RPMI8226 (cell line): ENCODE data around the gene UBA7.

Experiments
- DNase-seq: peaks from one replicate; pipeline ENCODE4 v3.0.0-alpha.2; 2015

The UBA7 gene

DNA sequence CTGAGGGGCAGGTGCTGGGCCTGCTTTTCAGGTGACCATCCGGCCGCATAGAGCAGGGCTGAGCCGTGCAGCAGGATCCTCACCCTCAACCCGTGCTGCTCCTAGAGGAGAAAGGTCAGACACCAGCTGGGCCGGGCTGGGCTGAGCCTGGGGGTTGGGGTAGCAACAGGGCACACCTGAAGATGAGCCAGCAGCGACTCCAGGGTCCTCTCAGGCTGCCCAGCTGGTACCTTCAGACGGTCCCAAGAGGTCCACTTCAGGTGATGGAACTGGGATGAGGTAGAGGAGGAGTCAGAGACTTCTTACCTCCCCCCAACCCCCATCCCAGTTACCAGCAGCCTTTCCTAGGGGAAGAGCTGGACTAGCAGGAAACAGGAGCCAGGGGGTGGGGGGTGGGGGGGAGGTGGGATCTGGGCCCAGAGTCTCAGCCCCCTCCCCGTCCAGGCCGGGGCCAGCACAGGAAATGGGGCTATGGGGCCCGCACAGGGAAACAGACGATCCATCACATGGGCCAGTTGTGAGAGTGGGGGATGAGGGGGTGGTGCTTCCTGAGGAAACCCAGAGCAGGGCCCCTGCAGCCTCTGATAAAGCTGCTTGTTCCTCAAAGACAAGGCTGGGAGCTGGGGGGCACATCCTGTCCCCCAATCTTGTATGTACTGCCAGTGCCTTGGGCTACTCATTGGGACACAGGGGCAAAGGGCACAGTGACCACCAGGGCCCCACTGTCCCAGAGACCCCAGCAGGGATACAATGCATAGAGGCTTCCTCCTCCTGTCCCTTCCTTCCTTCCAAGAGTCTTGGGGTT lies 7.7 kb downstream of the UBA7 start:
- no peak for DNase-seq

DNA sequence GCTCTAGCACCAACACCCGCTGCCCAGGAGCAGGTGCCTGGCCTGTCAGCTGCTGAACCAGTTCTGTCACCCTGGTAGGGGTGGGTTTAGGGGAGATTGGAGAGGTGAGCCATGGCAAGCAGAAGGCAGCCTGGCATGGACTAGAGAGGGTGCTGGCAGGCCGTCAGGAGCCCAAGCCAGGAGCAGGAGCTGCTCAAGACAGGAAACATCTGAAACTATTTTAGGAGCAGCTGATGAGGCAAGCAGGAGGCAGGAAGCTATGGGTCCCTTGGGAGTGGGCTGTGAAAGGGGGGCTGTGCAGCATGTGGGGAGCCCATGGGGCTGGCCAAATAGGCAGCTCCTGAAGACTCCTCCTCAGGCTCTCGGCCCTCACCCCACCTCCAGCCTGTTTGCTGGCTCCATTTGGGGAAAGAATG lies 8.4 kb downstream of the UBA7 start:
- DNase-seq = peak; percentile 75

DNA sequence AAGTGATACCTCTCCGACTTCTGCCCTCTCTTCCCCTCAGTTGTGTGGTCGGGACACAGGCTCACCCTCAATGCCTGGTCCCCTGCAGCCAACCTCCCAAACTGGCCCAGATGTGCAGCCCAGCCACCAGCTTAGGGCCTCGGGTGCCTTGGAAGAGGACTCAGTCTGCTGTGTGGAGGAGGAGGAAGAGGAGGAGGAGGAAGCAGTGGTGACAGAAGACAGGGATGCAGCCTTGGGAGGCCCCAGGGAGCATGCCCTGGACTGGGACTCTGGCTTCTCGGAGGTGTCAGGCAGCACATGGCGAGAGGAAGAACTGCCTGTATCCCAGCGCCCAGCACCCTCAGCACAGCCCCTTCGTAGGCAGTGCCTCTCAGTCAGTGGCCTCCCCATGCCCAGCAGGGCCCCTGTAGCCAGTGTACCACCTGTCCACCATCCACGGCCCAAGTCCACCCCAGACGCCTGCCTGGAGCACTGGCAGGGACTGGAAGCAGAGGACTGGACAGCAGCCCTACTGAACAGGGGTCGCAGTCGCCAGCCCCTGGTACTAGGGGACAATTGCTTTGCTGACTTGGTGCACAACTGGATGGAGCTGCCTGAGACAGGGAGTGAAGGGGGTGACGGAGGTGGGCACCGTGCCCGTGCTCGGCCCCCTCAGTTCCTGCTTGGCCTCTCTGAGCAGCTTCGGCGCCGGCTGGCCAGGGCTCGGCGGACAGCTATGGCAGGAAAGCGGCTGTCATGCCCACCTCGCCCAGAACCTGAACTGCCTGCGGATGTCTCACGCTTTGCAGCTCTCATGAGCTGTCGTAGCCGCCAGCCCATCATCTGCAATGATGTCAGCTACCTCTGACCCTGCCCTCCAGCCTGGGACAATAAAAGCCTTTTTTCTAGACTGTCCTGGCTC lies 9.4 kb downstream of the UBA7 start:
- DNase-seq = no peak

DNA sequence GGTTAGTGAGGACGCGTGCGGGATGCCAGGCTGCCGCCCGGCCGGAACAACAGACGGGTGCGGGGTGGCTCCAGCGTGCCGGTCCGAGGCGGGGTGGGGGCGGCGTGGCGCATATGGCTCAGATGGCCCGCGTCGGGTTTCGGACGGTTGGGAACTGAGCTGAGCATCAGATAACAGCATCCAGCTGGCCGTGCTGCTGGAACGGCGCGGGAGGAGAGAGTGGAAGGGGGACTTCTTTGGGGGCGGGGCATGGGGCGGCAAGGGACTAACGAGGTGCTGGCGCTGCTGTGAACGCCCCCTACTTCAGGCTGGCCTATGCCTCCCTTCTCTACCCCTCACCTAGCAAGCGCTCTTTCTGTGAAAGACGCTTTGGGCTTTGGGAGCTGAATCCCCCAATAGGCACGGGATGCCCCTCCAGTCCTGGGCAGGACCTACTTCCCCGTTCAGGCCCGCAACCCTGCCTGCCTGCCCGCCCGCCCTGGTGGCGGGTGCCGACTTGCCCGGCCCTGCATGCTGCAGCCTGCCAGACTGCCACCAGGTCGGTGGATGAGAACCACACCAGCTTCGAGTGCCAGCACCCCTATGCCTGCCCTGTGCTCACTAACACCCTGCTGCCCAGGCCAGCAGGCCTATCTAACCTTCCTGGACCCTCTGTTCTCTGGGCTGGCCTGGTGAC lies 10.2 kb downstream of the UBA7 start:
- DNase-seq = peak; percentile 55

DNA sequence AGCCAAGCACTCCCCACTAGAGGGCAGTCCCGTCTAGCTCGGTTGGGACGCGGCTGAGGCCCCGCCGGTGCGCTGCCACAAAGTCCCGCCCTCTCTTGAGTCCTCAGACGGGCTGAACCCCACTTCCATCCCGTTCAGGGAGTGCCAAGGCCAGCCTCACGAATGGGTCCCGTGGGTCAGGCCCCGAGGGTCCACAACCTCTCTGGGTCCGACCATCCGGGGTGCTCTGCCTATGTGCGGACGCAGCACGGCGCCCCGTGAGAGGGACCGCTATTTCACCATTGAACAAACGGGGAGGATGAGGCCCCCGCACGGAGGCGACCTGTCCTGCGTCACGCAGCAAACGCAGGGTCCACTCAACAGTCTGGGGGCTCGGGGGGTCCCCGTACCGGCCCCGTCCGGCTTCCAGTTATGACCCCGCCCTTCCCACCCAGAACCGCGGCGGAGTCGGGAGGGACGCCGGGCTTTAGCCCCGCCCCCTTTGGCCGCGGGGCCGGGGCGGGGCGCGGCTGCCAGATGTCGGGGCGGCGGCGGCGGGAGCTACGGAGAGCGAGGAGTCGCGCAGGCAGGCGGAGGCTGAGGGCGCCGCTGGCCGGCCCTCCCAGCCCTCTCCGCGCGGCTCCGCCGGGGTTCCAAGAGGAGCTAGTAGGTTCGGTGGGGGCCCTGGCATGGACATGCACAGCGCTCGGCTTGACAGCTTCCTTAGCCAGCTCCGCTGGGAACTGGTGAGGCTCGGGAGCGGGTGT lies 10.9 kb downstream of the UBA7 start, which contains the start of gene INKA1:
Gene INKA1 (plus strand): TSS at position 543 of the 746 bp plus-strand sequence. CDS start 132 bp downstream, at position 675.
- peak; percentile 92 for DNase-seq

DNA sequence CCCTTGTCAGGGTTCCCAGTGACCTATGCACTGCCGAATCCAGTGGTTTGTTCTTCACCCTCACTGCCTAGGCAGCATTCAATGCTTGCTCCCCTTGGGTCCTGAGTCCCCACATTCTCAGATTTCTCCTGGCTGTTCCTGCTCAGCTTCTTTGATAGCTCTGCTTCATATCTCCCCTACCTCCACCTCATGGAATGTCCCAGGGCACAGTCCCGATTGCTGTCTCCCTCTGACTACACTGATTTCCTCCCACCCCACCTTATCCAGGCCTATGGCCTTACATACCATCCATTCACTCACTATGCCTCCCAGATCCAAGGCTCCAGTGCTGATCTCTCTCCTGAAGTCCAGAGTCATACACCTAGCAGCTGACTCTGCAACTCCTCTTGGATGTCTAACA lies 12.6 kb downstream of the UBA7 start:
- no peak for DNase-seq

DNA sequence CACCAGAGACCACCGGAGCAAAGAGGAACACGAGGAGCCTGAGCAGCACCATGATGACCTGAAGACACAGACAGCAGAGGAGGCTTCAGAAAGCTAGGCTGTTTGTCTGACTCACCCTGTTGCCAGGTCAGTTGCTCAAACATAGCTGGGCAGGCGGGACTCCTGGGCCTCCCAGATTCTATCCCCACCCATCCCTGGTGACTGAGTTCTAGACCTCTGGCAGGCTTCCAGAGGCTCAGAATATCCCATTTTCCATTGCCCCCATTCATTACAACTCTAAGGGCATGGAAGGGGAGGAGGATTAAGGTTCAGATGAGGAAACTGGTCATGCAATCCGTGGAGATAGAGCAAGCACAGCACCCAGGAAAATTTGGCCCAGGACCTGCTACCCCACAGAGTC lies 14.0 kb downstream of the UBA7 start, which contains the start of gene CDHR4:
Gene CDHR4 (minus strand): TSS at position 113 of the 400 bp plus-strand sequence. CDS start 61 bp downstream, at position 52.
- DNase-seq = no peak

DNA sequence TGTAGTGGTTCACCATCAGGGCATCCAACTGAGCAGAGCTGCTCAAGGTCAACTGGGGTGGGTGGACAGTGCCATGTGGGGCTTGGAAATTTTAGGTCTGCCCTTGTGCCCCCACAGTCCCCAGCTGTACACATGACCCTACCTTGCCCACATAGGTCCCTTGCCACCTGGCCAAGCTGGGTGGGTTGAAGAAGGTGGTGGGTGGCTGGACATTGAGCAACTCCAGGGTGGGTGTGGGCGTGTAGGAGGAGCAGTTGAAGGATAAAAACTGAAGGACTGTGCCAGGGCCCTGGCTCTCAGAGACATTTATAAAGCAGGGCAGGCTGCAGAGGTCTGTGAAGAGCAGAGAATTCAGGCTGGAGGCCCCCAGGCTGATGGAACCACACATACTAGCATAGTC lies 14.6 kb downstream of the UBA7 start:
- DNase-seq = no peak

DNA sequence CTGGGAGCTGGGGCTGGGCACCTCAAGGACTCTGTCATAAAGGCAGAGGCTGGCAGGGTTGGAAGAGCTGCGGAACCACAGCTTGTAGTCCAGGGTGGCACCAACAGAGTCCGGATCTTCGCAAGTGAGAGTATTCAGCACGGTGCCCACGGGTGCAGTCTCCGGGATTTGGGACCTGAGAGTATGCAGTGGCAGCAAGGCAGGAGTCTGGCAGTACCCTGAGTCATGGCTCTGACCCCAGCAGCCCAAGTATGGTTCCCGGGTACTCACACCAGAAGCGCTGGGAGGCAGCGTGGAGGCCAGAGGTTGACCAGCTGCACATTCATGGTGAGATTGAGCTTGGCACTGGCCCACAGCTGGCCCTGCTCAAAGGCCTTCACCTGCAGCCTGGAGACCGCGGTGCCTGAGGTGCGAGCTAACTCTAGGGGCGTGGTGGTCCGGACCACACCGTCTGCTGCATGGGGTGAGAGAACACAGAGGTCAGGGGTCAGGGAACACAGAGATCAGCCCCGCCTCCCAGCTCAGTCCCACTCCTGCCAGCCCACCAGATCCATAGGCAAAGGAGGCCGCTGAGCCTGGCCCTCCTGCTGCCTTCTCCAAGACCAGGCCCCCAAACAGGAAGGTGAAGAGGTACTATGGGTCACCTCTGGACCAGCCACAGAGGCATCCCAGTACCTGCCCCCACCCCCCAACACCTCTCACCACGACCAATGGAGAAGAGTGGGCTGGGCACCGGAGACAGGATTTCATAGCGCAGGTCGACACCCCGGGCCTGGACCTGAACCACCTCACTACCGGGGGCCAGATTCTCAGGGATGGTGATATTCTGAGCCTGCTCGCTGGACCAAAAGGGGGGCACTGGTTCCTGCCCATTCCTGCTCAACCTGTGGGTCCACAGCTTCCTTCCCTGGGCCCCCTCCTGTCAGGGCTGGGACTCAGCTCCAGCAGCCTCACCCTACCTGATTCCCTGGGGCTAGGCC lies 18.5 kb downstream of the UBA7 start:
- DNase-seq = no peak

DNA sequence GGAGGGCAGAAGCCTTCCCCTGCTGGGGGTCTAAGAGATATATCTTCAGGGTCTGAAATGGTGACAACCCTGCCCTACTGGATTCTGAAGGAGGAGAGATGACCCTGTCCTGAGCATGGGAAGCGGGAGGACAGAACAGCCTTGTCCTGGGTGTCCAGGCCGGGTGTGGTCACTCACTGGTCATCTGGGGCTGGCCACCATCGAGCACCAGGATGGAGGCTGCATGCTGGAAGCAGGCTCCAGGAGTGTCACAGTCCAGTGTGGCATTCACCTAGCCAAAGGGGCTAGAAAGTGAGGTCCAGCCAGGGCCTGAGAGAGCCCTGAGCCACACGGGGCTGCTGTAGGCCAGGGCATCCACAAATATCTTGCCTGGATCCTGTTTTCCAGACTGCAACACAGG lies 19.3 kb downstream of the UBA7 start:
- no peak for DNase-seq

DNA sequence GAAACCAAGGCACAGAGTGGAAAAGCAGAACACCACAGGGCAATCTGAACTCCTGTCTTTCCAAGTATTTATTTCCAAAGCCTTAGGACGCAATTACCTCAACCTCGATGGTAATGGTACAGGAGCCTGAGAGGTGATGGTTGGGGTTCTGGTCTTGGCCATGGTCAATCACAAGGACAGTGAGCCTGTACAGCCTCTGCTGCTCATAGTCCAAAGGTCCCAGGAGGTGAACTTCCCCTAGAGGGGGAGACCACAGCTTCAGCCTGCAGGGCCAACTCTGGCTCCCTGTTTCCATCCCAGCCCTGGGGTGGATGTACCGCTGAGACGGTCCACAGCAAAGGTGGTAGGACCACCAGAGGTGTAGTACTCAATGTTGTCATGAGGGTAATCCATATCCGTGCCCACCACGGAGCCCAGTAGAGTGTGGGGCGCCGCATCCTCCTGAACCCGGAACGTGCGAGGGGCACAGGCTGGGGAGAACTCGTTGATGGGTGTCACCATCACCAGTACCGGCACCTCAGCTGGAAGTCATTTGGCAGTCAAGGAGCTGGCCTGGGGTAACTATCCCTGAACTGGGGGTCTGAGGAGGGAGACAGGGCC lies 20.2 kb downstream of the UBA7 start:
- no peak for DNase-seq

DNA sequence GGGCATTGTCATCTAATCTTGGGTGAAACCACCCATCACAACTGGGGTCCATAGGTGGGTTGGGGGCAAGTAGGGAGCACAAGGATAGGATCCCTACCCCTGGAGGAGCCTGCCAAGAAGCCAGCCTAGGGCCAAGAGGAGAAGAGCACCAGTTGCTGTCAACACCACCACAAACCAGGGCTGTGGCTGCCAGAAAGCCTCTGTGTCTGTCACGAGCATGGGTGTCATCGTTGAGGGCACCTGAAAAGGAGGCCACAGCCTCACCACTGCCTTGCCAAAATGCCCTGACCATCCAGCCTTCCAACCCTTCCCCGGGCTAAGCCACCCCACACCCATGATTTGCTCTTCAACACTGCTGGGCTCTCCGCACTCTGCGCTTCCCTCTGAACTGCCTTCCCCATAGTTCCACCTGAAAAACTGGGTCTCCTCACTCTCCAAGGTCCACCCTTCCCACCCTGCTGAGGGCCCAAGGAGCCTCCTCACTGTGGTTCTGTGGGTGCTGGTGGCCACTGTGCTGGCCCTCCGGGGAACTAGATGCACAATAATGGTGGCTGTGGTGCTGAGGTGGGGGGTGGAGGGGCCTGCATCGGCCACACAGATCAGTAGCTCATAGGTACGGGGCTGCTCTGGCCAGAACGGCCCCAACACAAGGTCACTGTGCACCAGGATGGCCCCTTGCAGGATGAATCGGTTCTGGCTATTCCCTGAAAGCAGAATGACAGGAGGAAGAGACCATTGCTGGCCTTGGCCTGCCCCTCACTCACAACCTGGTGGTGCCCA lies 21.2 kb downstream of the UBA7 start:
- no peak for DNase-seq

DNA sequence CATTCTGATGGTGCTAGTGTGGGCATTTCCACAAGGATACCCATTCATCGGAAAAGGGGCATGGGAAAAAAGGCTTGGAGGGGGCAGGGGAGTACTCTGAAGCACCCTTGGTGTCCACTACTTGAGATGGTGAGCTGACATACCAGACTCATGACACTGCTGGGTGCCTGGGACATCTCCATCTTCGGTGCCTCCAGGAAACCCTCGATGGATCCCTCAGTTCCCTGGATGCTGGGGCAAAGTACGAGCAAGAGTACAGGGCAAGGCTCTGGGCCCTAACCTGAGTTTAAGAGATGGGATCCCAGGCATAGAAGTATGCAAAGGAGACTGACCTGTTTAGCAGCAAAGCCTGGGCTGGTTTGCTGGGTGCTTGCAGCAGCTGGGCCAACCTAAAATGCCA lies 22.2 kb downstream of the UBA7 start:
- no peak for DNase-seq

DNA sequence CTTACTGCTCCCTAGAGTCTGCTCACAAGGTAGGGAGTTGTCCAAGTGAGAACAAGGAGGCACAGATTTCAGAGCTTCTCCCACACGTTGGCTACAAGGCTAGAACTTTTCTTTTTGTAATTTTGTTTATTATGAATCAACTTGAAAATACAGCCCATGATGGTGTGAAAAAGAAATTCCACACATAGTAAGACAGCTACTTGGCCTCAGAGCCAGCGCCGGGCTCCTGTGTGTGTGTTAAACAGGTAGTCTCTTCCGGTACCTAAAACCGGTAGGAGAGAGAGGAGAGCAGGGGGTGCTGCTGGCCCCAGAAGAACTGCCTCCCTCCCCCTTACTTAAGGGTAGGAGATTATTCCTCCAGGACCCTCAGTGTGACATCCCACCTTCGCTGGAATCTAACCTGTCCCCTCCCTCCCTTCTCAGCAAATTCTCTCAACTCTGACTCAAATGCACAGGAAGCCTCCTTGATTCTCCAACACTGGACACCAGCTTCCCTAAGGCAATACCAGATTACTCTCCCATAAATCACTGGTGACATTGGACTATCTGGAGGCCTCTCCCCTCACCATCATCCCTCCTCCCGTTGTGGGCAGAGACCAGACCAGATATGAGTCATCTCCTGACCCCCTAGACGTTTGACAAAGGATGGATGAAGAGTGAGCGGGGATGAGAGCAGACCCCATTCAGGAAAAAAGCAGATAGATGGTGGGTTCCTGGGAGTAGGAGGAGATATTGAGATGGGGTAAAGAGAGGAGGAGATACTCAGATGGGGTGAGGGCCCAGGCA lies 22.9 kb downstream of the UBA7 start:
- DNase-seq = no peak

DNA sequence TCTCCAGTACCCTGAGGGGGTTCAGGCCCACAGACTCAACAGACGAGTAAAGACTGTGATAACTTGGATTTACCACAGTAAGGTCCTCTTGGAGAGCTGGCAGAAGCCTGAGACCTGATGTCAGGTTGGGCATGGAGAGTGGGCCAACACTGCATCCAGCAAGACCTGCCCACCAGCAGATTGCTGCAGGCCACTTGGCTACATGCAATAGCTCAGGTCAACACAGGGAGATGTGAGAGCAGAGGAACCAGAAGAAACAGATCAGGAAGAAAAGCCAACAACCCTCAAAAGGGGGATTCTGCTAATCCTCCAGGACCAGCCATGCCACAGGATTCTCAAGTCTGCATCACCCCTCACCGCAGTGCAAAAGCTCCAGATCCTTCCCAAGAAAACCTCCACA lies 25.7 kb downstream of the UBA7 start:
- DNase-seq = no peak

DNA sequence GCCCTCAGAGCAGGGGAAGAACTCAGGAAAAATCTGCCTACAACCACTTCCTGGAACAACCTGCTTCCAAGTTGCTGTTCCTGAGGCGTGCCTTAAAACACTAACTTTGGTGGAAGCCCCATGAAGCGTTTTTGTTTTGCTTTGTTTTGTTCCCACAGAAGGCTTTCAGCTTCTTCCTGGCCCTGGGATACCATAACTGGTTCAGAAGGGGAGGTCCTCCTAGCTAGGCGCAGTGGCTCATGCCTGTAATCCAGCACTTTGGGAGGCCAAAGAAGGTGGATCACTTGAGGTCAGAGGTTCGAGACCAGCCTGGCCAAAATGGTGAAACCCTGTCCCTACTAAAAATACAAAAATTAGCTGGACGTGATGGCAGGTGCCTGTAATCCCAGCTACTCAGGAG lies 26.2 kb downstream of the UBA7 start:
- DNase-seq = no peak

DNA sequence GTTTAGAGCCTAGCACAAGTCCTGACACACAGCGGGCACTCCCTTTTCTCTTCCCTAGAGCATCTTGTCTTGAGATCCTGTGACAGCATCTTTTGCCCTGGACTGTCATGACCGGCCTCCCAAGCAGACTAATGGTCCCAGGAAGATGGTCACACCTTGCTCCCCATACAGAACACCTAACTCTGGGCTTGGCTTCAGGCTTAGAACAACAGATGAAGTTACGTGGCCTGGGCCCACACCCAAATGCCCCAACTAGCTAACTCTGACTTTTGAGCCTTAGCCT lies 26.6 kb downstream of the UBA7 start:
- DNase-seq = no peak

DNA sequence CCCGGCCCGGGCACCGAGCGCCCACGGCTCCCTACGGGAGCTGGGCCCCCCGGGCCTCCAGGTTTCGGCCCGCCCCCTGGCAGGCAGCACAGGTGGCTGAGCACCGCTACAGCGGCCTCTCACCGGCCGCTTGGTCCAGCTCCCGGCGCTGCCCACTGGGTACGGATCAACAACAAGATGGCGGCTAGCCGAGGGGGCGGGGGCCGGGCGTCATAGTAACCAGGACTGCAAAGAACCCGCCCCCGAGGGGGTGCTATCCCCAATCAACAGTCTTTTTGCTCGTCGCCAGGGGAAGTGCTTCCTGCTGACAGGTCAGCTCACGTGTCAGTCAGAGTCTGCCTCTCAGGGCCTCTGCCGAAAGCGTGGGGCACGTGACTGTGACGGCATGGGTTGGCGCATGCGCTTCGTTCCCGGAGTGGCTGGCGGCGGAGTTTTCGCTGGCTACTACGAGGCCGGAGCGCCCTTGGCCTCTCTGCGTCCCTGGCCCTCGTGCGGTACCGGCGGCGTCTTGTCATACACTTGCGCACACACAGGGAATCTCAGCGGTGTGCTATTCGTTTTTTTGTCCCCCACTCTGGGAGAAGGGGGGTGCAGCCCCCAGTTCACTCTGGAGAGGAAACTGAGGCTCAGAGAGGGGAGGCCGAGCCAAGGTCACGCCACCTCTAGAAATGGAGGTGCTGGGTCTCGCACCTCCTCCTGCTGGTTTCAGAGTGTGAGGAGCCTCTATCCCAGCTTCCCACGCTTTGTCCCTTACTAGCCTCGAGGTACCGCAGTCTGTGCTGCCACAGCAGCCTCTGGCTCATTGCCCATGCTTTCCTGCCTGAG lies 27.2 kb downstream of the UBA7 start, which contains the start of gene IP6K1:
Gene IP6K1 (minus strand): TSS at position 186 of the 825 bp plus-strand sequence. CDS start 38,502 bp downstream, outside the sequence.
- peak; percentile 100 for DNase-seq
